Ecto neural progenitor cell (in vitro differentiated cells): ENCODE results near the gene C11orf16.
"Not testable (repeated sequence)": the region's sequence is repeated elsewhere in the genome, so short reads cannot be mapped to it uniquely, and the experiment has no call there.

Experiments
- DNase-seq: peaks from one replicate; pipeline ENCODE4 v3.0.0-alpha.2; 2018; ENCODE audit warnings: low spot score

C11orf16 gene

GRCh38 chr11:8937159-8937558, 4.4 kb upstream of the C11orf16 start:
- DNase-seq = no peak

DNA sequence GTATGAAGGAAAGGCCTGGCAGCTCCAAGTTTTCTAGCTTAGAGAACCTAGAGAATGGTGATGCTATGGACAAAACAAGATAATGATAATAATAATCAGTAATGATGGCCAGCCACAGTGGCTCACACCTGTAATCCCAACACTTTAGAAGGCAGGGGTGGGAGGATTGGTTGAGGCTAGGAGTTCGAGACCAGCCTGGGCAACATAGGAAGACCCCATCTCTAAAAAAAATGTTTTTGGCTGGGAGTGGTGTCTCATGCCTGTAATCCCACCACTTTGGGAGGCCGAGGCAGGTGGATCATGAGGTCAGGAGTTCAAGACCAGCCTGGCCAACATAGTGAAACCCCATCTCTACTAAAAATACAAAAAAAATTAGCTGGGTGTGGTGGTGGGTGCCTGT, 3.0 kb upstream of the C11orf16 start:
- not testable (repeated sequence) for DNase-seq

- no peak for DNase-seq
Observed at GRCh38 chr11:8934742-8935488, 2.2 kb upstream of the C11orf16 start.

DNA sequence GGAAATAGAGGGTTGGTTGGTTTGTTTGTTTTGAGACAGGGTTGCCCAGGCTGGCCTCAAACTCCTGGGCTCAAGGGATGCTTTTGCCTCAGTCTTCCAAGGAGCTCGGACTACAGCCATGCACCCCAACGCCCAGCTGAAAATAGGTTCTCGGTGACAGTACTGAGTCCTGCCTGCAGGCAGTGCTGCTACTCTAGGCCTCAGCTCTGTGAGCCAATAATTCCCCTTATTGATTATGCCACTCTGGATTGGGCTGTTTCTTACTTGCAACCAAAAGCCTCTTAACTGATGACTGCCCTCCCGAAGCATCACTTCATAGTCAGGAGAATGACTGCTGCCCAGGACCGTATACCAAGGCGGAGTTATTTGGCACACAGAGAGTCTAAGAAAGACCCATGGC, 1.2 kb upstream of the C11orf16 start:
- no peak for DNase-seq

- DNase-seq = no peak
Observed at GRCh38 chr11:8930456-8931175, 2.1 kb downstream of the C11orf16 start.

- peak; percentile 23 for DNase-seq
Observed at GRCh38 chr11:8928981-8929615, 3.6 kb downstream of the C11orf16 start.

GRCh38 chr11:8928205-8928604, 4.5 kb downstream of the C11orf16 start:
- peak; percentile 7 for DNase-seq

DNA sequence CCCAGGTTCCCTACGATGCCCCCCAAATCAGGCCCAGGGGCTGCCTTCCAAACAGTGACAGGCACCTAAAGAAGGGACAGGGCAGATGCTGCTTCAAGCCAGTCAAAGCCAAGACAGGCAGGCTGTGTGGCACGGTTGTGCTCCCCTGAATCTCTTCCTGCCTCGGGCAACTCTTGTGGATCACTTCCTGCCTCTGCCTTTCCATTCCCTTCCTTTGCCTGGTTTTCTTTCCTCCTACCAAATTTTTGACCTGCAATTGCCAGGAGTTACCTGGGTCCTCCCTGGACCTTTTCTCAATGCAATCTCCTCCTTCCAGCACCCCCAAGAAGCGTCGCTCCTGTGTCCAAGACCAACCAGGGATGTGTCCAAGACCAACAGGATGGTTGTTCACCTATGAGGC, 5.5 kb downstream of the C11orf16 start:
- DNase-seq = peak; percentile 29

DNA sequence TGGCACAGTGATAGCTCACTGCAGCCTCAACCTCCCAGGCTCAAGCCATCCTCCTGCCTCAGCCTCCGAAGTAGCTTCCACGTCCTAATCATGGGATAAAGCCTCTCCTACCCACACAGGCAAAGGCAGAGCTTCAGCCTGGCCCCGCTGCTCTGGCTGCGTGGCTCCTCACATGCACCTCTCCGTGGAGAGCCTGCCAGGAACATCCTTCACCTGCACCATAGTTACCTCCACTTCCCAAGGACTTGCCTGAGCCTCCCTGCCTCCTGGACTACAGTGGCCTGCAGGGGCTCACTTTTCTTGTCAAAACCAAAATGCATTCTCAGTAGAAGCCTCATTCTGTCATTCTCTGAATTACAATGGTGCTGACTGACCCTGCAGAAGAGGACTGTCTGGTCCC, 6.5 kb downstream of the C11orf16 start:
- DNase-seq = peak; percentile 14

GRCh38 chr11:8925711-8926110, 7.0 kb downstream of the C11orf16 start:
- DNase-seq = peak; percentile 25

- DNase-seq = no peak
Observed at GRCh38 chr11:8922691-8923090, 10.1 kb downstream of the C11orf16 start.

DNA sequence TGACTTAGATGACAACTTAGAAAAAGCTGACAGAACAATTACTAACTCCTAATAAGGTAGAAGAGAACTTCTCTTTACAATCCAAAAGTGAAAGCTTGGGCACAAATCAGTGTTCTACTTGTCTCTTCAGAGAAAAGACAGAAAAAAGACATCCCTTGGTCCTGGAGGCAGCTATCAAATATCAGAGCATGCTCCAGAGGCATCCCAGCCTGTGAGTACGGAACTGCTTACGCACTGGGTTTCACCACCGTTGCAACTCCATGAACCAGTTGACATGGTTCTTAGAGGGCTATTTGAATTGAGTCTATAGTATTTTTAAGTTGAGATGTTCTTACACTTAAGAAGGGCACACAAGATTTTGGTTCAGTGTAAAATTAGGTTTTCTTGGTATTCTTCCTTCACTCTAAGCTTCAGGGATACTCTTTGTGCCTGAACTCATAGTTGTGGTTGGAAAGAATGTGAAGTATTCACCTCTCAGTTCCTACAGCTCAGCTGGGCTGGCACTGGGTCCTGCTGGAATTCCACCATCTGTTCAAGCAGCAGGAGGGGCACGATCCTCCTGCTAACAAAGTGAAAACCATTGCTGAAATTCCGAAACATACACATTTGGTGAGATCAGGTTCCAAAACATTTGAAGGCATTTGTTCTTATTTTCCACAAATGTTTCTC, 15.5 kb downstream of the C11orf16 start:
- peak; percentile 44 for DNase-seq

DNA sequence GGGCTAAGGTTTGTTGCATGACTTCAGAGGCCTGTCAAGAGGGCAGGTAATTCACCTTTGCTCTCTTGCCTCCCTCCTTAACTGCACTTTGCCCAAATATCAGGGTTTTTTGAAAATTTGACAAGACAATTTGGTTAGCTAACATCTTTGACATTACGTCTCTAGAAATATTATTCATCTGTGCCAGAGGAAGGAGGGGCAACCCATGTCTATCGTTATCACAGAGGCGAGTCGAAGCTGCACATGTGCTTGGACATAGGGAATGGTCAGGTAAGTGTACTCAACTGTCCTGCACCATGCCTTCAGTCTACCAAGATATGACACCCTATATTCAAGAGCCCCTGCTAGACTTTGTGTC, 18.1 kb downstream of the C11orf16 start:
- peak; percentile 22 for DNase-seq

GRCh38 chr11:8913961-8914660, 18.6 kb downstream of the C11orf16 start:
- peak; percentile 62 for DNase-seq

DNA sequence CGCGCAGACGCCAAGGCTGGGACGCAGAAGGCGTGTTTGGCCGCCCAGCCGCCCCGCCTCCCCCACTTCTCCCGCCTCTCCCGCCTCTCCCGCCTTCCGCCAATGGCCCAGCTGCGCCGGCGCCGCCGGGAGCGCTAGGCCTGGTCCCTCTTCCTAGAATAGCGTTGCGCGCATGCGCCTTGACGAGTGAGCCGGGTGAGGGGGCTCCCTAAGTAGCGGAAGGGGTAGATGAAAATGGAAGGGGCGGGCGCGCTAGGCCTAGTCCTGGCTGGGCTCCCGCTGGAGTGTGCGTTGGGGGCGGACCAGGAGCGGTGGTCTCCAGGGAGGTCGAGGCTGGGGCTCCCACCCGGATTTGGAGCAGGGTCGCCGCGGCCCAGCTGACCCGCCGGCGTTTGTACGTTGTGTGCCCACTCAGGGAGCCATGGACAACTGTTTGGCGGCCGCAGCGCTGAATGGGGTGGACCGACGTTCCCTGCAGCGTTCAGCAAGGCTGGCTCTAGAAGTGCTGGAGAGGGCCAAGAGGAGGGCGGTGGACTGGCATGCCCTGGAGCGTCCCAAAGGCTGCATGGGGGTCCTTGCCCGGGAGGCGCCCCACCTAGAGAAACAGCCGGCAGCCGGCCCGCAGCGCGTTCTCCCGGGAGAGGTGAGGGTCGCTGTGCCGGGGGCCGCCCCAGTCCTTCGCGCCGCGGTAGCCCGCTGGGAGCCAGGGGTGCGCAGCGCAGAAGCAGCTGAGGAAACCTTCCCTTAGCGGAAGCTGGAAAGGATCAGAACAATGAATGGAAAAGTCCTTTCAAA, 21.5 kb downstream of the C11orf16 start, which contains the start of gene AKIP1:
AKIP1 (plus strand) TSS at position 161 of the 795 bp plus-strand sequence; CDS start at position 422, 261 bp downstream.
- peak; percentile 98 for DNase-seq

DNA sequence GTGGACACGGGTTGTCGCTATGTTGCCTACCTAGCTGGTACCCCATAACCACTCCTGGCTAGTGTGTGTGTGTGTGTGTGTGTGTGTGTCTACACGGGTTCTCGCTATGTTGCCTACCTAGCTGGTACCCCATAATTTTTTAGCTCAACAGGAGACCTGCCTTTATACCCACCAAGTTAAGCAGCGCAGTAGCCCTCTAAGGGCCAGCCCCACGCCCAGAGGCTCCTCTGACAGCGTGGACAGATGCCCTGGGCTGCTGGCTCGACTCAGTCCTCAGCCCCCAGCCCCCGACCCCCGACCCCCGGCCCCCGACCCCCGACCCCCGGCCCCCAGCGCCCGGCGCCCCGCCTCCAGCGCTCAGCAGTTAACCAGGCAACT, 22.1 kb downstream of the C11orf16 start:
- DNase-seq = no peak

- DNase-seq = no peak
Observed at GRCh38 chr11:8908099-8908498, 24.6 kb downstream of the C11orf16 start.

DNA sequence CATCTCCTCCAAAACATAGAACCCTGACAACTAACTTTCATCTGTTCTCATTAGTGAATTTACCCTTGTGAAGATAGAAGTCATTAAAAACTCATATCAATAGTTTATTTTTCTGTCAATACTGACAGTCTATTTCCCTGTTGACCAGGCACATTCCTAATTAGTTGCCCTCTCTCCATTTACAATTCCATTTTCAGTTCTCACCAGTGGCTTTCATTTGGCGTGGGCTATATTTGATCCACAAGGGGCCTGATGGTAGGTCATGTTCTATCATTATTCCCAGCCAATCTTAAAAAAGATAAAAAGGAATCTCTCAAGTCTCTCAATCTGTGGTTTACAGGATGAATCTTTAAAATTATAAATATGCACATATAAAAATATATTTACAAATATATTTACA, 25.6 kb downstream of the C11orf16 start:
- no peak for DNase-seq

GRCh38 chr11:8905528-8906165, 27.1 kb downstream of the C11orf16 start:
- DNase-seq = no peak

- no peak for DNase-seq
Observed at GRCh38 chr11:8899119-8899753, 33.5 kb downstream of the C11orf16 start.
